OCI-LY1 (cell line): ENCODE measurements around the gene TCF7.

Experiments
- H2AFZ ChIP-seq: fragments of 200-600 bp; sonication (generic), shearing (Covaris generic); 2 replicates; pipeline ENCODE4 v1.6.0; 2014; ENCODE audit warnings: antibody characterized with exemption, mild to moderate bottlenecking, low read length
- H3F3A ChIP-seq: fragments of 200-600 bp; sonication (generic), shearing (Covaris generic); 2 replicates; pipeline ENCODE4 v1.6.0; 2014; ENCODE audit warnings: mild to moderate bottlenecking, antibody characterized with exemption, low read length, moderate library complexity; ENCODE audit not compliant: insufficient read depth
- H3K27ac ChIP-seq: fragments of 200-600 bp; sonication (generic); 2 replicates; pipeline ENCODE4 v1.5.1; 2014; ENCODE audit warnings: low read length, mixed run types, mild to moderate bottlenecking, low read depth; ENCODE audit not compliant: poor library complexity, severe bottlenecking
- H3K27me3 ChIP-seq: fragments of 200-600 bp; sonication (generic); 2 replicates; pipeline ENCODE4 v1.6.0; 2014; ENCODE audit warnings: antibody characterized with exemption, mild to moderate bottlenecking, low read length, moderate library complexity; ENCODE audit not compliant: insufficient read depth
- H3K36me3 ChIP-seq: fragments of 200-600 bp; sonication (generic); 2 replicates; pipeline ENCODE4 v1.6.1; 2014; ENCODE audit warnings: mild to moderate bottlenecking, antibody characterized with exemption, low read length, moderate library complexity, mixed read lengths; ENCODE audit not compliant: insufficient read depth
- H3K4me1 ChIP-seq: fragments of 200-600 bp; sonication (generic); 2 replicates; pipeline ENCODE4 v1.5.1; 2014; ENCODE audit warnings: mild to moderate bottlenecking, low read length, moderate library complexity; ENCODE audit not compliant: insufficient read depth, severe bottlenecking
- H3K4me2 ChIP-seq: fragments of 200-600 bp; sonication (generic), shearing (Covaris generic); 2 replicates; pipeline ENCODE4 v1.6.1; 2014; ENCODE audit warnings: low read length
- H3K4me3 ChIP-seq: fragments of 200-600 bp; sonication (generic); 2 replicates; pipeline ENCODE4 v1.5.1; 2014; ENCODE audit warnings: low read length, low read depth, mild to moderate bottlenecking, mixed read lengths; ENCODE audit not compliant: poor library complexity, severe bottlenecking
- H3K79me2 ChIP-seq: fragments of 200-600 bp; shearing (Covaris generic); 2 replicates; pipeline ENCODE4 v1.6.1; 2016; ENCODE audit warnings: mixed run types, low read length, mixed read lengths; ENCODE audit not compliant: insufficient read depth
- H3K9ac ChIP-seq: fragments of 200-600 bp; sonication (generic), shearing (Covaris generic); 2 replicates; pipeline ENCODE4 v1.6.1; 2014; ENCODE audit warnings: mild to moderate bottlenecking, low read length, mixed read lengths
- H3K9me2 ChIP-seq: fragments of 200-600 bp; sonication (generic), shearing (Covaris generic); 2 replicates; pipeline ENCODE4 v1.6.1; 2014; ENCODE audit warnings: low read depth, mild to moderate bottlenecking, low read length, mixed read lengths
- H3K9me3 ChIP-seq: fragments of 200-600 bp; shearing (Covaris generic); 2 replicates; pipeline ENCODE4 v1.6.1; 2014; ENCODE audit warnings: low read length, mixed read lengths
- H4K20me1 ChIP-seq: fragments of 200-600 bp; sonication (generic), shearing (Covaris generic); 2 replicates; pipeline ENCODE4 v1.6.0; 2016; ENCODE audit warnings: mild to moderate bottlenecking, low read length; ENCODE audit not compliant: insufficient read depth
- EZH2 ChIP-seq: fragments of 200-600 bp; sonication (generic), shearing (Covaris generic); IDR thresholded peaks from 2 replicates; pipeline ENCODE4 v1.8.0; 2017; ENCODE audit warnings: borderline replicate concordance, mixed run types, mild to moderate bottlenecking, antibody characterized with exemption, low read length, moderate library complexity, mixed read lengths
- TF ChIP-seq, protein P1 (sequence below): fragments of 200-600 bp; sonication (generic), shearing (Covaris generic); IDR thresholded peaks from 2 replicates; pipeline ENCODE4 v1.5.1; 2017; ENCODE audit warnings: mild to moderate bottlenecking, antibody characterized with exemption, low read length, moderate library complexity, mixed read lengths

The TCF7 gene

GRCh38 chr5:134162592-134162991, 48.1 kb downstream of the TCF7 start:
- Histone ChIP-seq H3K4me1 (no peaks in the 10 kb centered on the region), H3K9ac (no peak overlapping the region), H4K20me1 (no peaks in the 10 kb centered on the region), H3K27ac (no peak overlapping the region), H3K9me2 (no peaks in the 10 kb centered on the region), H3K9me3 (peaks cover 14% of the 10 kb centered on the region), H3K4me3 (no peak overlapping the region), H3K79me2 (peaks cover 6% of the 10 kb centered on the region; the same call in 1 of the 2 replicates), H3F3A (no peaks in the 10 kb centered on the region; the same call in none of the 2 replicates), H2AFZ (no peak overlapping the region), H3K36me3 (peaks cover 95% of the 10 kb centered on the region), H3K27me3 (no peaks in the 10 kb centered on the region), H3K4me2 (no peak overlapping the region)
- TF ChIP-seq, protein P1, sequence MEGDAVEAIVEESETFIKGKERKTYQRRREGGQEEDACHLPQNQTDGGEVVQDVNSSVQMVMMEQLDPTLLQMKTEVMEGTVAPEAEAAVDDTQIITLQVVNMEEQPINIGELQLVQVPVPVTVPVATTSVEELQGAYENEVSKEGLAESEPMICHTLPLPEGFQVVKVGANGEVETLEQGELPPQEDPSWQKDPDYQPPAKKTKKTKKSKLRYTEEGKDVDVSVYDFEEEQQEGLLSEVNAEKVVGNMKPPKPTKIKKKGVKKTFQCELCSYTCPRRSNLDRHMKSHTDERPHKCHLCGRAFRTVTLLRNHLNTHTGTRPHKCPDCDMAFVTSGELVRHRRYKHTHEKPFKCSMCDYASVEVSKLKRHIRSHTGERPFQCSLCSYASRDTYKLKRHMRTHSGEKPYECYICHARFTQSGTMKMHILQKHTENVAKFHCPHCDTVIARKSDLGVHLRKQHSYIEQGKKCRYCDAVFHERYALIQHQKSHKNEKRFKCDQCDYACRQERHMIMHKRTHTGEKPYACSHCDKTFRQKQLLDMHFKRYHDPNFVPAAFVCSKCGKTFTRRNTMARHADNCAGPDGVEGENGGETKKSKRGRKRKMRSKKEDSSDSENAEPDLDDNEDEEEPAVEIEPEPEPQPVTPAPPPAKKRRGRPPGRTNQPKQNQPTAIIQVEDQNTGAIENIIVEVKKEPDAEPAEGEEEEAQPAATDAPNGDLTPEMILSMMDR = no peak
- TF ChIP-seq EZH2 = no peak

- Histone ChIP-seq H2AFZ (no peak overlapping the region), H3K4me1 (peaks cover 21% of the 10 kb centered on the region), H3K4me3 (no peak overlapping the region), H3F3A (no peaks in the 10 kb centered on the region), H3K9me3 (no peaks in the 10 kb centered on the region), H3K36me3 (peaks cover 64% of the 10 kb centered on the region), H3K9me2 (no peaks in the 10 kb centered on the region), H3K27ac (no peak overlapping the region), H3K4me2 (no peak overlapping the region), H4K20me1 (no peaks in the 10 kb centered on the region), H3K27me3 (no peaks in the 10 kb centered on the region), H3K9ac (no peak overlapping the region), H3K79me2 (peaks cover 44% of the 10 kb centered on the region)
- TF ChIP-seq EZH2 = no peak
- TF ChIP-seq, protein P1 = no peak
Observed at GRCh38 chr5:134171972-134172371, 57.5 kb downstream of the TCF7 start.

DNA sequence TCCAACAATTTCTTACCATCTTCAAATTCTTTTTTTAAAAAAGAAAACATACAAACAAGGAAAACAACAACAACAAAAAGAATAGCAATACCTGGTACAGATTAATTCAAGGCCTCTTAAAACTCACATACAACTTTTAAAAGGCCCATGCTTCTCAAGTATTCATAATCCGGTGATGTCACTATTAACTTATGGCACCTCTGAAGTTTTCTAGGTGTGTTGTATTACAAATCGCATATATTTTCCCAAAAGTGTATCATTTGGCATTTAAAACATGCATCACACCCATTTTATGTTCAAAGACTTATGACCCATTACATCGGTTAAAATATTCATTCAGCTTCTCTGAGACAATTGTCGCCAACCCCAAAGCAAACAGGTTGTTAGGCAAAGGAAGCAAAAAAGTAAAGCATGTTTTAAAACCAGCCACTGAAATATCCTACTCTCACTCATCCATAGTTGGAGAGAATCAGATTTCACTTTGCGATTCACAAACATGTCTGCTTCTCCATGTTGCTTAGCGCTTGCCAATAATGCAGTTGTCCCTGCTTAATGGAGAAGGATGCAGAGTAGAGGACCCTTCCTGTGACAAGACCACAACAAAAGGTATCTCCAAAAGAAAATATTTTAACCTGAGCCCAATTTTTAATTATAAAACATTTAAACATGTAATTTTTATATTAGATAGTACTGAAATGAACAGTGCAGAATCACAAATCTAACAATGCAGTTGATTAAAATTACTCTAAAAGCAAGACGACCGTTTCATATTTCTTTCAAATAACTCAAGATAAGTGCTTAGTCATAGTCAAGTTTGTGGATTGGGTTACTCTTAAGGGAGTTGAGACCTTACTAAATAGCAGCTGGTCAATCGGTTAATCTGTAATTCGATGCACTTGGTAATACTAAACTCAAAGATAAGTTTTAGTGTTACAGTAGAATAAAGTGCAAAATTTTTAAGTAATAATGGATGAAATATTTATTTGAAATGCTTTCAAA, 60.7 kb downstream of the TCF7 start:
- no peaks in the 10 kb centered on the region for H3K9me2 ChIP-seq
- H3K4me2 ChIP-seq = peak overlapping the region; percentile 77
- H3K4me3 ChIP-seq = peak overlapping the region; percentile 85
- H3K27me3 ChIP-seq = no peaks in the 10 kb centered on the region
- H2AFZ ChIP-seq = no peak overlapping the region
- H3K36me3 ChIP-seq = peaks cover 37% of the 10 kb centered on the region
- H3K79me2 ChIP-seq = peaks cover 44% of the 10 kb centered on the region
- peak overlapping the region; percentile 75 for H3K27ac ChIP-seq
- no peaks in the 10 kb centered on the region for H4K20me1 ChIP-seq
- H3K4me1 ChIP-seq = peaks cover 29% of the 10 kb centered on the region
- H3K9ac ChIP-seq = peak overlapping the region; percentile 90
- TF ChIP-seq, protein P1 = no peak
- no peak for TF ChIP-seq EZH2
- no peaks in the 10 kb centered on the region for H3K9me3 ChIP-seq
- H3F3A ChIP-seq = no peaks in the 10 kb centered on the region
